GM21423 (cell line): Measurements from ENCODE around the gene TRIM44.
"Not testable (repeated sequence)": the region's sequence is repeated elsewhere in the genome, so short reads cannot be mapped to it uniquely, and the experiment has no call there.

ENCODE experiments used
- ATAC-seq: cut with Tn5 transposase; IDR thresholded peaks from one replicate; pipeline ENCODE4 v1.9.1; 2021; ENCODE audit warnings: mild to moderate bottlenecking, moderate library complexity; ENCODE audit not compliant: unreplicated experiment

TRIM44 gene

DNA sequence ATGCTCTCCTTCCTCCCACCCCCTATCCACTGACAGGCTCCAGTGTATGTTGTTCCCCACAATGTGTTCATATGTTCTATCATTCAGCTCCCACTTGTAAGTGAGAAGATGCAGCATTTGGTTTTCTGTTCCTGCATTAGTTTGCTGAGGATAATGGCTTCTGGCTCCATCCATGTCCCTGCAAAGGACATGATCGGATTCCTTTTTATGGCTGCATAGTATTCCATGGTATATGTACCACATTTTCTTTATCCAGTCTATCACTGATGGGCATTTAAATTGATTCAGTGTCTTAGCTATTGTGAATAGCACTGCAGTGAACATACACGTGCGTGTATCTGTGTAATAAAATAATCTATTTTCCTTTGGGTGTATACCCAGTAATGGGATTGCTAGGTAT is 5.8 kb downstream of the TRIM44 start:
- not testable (repeated sequence) for ATAC-seq

DNA sequence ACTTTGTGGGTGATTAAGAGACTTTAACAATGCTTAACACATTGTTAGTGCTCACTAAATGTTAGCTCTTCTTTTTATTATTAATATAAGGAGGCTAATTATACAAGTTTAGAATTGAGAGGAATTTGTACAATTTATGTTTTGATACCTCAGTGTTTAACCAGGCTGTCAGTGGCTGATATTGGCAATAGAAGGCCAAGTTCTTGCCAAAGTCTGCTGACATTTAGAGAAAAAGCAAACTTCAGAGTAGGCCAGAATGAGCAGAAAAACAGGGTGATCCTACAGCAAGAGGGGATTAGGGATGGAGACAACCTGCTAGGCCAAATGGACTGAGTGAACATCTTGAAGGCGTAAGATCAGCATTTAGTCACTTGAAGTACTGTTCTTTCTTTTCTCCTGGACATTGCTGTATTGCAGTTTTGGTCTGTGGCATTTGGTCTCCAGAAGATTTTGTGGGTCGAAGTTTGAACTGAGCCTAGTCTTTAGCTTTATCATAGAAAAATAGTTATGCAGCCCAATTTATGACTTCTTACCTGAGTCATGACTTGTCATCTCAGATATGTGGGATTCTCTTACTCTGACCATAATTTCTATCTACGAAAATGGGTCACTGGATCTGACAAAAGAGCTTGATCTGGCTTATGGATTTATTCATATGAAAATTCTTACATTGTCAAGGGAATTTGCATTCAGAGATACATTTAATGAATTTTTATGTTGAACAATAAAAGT is 9.0 kb downstream of the TRIM44 start:
- no peak for ATAC-seq

DNA sequence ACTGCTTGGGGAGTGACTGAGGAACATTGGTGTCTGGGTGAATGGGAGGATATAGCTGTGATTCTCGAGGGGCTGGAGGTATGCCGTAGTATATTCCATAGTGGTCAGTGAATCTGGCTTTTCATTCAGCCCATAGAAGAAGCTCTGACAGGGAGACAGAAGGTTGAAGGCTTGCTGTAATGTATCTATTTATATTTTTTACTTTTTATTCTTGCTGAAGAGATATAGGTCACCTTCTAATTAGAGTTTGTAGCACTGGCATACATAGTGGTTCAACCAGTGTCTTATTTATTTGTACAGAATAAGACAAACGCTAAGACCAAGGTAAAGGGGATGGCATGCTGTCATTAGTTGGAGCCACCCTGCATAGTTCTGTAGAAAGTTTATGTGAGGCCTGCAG is 10.0 kb downstream of the TRIM44 start:
- no peak for ATAC-seq

DNA sequence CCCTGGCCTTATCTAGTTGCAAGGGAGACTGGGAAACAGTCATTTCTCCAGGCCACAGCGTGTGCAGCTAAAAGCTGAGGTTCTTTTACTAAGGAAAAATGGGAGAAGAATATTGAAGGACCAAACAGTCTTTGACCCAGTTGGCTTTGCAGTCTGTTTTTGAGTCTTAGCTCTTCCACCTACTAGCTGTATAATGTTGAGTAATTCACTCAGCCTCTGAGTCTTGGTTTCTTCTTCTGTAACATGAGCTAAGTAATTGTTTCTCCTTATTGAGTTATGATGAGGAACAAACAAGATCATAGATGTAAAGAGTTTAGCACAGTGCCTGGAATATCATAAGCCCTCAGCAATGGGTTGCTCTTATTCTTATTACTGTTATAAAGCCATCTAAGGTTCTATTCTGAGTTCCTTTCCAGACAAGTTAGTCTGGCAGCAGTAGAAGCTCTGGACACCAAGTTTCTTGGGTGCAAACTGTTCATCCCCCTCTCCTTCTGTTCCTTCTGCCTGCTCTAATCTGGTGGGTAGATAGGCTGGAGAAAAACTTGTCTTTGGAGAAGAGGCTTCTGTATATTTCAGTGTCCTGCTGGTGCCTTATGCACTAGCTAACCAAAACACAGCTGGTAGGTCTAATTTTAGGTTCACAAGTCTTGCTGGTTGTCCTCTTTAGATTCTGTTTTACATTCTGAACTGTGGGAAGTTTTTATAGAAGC is 13.5 kb downstream of the TRIM44 start:
- ATAC-seq = no peak

DNA sequence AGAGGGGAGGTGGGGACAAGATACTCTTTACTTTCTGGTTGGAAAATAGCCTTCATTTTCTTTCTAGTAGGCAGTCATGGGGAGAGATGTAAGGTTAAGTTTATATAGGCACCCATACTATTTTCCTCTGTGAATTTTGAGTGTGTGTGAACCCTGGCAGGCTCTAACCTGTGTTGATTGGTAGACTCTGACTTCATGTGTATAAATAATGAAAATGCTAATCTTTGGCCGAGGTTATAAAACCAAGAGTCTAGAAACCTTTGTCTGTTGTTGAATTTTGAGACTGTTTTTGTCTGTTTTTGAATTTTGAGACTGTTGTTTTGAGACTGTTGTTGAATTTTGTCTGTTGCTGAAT is 14.0 kb downstream of the TRIM44 start:
- ATAC-seq = no peak

DNA sequence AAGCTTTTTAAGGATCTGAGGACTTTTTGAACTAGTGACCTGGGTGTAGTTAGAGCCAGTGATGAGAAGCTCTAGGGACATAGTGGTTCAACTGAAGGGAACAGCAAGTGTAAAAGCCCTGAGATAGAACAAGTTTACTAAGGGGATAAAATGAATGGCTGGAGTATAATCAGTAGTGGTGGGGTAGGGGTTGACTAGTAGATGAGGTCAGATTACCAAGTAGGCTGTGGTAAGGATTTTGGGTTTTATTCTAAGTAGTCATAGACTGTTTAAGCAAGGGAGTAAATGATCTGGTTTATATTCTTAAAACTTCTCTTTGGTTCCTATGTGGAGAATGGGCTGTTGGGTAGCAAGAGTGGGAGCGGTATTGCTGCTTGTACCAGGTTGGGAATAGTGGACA is 15.3 kb downstream of the TRIM44 start:
- no peak for ATAC-seq

DNA sequence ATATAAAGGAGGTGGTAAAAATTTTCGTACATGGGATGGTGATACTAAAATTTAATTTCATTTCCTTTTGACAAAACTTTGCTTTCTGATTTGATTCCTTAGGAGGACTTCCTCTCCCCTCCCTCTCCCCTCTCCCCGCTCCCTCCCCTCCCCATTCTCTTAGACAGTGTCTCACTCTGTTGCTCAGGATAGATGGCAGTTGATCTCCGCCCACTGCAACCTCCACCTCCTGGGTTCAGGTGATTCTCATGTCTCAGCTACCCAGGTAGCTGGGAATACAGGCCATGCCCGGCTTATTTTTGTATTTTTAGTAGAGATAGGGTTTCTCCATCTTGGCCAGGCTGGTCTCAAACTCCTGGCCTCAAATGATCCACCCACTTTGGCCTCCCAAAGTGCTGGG is 15.9 kb downstream of the TRIM44 start:
- no peak for ATAC-seq

DNA sequence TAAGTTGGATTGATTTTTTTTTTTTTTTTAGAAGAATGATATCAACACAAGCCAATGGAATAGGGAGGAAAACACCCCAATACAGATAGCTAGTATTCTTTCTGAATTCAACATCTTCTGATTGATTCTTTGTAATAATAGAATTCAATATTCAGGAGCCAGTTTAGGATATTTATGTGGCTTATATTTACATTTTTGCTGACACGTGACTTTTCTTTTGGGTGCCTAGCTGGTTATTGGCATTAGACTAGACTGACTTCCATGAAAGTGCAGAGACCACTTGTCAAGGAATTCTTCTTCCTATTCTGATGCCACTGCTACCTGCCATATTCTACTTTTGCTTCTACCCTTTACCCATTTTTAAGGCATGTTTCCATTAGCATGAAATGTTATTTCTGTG is 16.4 kb downstream of the TRIM44 start:
- ATAC-seq = no peak

DNA sequence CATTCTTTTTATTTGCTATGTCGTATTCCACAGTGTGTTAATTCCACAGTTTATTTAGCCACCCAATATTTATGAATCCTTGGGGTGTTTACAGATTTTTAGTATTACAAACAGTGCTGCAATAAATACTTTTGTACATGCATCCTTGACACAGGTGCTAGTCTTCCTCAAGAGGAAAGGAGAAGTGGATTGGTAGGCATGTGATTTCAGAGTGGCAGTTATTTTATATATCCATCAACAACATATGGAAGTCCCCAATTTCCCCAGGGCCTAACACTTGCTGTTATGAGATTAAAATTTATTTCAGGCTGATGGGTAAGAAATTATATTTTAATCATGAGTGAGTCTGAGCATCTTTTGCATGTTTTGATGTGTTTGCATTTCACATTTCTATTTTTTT is 17.9 kb downstream of the TRIM44 start:
- ATAC-seq = no peak

DNA sequence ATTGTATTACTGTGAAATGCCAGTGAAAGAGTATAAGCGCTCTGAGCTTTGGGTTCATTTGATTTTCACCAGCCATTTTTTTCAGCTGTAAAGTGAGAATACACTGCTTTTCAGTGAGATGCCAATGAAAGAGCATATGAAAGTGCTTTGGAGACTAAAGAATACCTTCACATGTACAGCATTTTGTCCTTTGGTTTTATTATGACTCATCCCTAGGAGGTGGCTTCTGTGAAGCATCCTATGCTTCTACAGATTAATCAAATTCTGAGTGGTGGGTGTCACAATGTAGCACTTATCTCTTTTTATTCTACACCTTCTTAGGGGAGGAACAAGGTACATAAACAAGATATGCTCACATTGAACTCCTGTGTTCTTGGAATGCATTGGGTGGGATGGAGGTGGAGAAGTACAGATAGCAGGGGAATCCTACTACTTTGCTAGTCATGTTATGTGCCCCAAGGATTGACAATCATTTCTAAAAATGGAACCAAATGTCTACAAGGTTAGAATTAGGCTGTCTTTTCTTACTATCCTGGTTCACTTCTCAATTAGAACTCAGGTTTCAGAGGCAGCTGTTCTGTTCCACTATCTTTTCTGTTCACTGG is 18.7 kb downstream of the TRIM44 start:
- peak; percentile 43 for ATAC-seq

DNA sequence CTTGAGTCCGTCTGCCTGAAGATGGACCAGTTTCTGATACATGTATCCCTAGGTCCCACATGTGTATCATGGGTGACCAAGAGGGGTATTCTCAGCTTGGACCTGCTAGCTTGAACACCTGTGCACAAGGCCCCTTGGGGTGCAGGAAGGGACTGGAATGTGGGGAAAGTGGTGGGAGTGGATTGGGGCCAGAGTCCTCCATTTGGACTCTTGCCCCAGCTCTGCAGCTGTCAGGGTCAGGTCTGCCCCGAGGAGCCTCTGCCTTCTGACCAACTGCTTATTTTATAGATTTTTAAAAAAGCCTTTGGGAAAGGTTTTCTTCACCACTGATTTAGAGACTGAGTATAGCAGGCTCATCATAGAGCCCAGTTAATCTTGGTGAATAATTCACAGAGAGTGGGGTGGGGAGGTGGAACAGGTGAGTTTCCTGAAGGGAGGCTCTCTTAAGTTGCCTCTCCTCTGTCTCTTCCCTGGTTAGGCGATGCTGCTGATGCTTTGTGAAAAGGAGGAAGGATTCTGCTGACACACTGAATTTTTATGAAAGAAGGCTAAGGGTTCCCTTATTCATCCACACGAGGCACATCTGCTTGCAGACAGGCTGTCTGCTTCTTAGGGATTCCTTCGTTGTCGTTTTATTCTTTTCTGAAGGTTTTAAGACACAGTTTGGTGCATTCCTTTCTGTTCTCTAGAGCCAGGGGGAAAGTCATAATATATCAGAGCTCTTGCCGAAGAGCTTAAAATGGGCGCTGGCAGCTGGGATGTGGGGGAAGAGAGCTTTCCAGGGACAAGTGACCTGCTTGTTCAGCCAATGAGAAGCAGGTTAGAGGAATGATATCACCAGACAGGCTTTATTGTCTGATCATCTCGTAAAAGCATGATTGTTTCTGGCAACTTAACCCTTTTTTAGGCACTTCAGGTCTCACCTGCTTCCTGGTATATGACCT is 19.9 kb downstream of the TRIM44 start:
- ATAC-seq = no peak

DNA sequence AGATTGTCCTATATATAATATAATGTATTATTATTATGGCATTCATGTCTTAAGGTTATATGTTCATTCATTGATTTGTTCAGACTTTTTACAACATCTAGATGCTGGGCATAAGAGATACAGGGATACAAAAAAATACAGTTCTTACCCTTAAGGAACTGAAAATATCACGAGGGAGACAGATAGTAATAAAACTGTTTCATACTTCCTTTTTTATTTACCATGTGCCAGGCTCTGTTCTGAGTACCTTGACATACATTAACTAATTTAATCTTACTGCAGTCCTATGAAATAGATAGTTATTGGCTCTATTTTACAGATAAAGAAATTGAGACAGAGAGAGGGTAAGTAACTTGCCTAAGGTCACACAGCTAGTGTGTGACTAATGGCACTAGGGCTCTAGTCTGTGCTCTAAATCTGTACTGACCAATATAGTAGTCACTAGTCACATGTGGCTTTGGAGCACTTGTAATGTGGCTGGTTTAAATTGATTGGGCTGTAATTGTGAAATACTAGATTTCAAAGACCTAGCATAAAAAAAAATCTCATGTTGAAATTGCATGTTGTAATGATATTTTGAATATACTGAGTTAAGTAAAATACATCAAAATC is 21.3 kb downstream of the TRIM44 start:
- ATAC-seq = peak; percentile 48

DNA sequence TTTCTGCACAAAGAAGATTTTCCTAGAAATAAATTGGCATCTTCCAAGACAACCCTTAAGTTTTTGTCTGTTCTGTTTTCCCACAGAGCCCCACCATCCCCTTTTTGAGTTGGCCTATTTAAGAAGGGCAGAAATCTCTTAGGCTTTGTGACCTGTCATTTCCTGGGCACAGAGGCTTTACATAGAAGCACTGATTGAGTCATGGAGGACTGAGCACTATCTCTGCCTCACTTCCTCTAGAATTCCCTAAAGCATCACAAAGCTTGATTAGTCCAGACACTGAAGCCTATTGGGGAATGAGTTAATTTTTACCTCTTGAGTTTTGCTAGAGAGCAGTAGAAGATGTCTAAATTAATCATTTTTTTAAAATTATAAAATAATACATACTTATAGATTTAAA is 25.4 kb downstream of the TRIM44 start:
- no peak for ATAC-seq

DNA sequence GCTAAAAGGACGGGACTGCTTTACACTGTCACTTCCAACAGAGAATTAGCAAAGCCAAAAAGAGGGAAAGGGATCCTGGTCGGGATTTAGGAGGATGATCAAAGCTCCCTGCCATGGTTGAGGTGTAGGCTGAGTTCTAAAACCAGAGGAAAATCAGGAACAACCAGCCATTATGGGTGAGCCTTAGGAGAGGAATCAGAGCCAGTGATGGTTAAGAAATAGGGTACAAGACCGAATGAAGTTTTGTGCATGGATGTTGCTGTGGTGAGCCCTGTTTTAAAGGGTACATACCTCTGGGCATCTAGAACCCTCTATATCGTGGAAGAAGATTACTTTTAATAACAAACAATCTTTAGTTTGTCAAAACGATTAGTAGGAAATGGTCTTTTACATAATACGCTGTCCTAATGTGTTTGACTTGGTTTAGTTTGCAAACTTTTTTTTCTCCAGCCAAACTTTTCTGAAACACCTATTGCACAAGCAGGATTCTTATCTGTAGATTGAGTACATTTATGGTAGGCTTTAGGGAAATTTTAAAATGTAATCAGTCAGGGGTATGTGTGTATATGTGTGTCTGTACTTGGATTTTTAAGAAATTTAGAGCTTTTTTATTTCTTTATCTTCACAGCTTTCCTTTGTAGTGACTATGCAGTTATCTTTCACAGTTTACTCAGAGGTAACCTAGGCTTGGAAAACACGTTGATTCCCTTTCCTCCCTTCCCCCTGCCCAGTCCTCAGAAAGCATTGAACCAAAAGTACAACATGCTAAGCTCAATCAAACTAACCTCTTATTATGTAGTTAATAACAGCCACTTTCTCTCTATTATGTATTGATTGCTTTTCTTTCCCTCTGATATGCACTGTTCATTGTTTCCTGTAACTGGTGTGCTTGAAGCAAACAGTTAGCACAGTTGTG is 26.8 kb downstream of the TRIM44 start:
- ATAC-seq = no peak

DNA sequence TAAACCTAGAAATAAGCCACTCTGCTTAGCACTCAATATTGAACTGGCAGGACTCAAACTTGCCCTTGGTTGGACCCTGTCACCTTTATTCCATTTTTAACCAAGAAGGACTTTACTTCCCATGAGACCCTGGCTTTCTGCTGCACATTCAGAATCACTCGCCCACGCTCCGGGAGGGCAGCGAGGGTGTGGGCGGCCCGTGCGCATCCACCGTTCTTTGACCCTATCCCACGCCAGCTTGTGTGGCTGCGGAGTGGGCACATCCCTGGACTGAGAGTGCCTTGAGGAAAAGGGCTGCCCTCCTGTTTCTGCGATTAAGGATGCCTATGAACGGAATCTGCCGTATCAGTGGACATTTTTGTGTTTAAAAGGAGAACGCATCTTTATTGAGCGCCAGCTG is 39.6 kb downstream of the TRIM44 start:
- ATAC-seq = no peak

DNA sequence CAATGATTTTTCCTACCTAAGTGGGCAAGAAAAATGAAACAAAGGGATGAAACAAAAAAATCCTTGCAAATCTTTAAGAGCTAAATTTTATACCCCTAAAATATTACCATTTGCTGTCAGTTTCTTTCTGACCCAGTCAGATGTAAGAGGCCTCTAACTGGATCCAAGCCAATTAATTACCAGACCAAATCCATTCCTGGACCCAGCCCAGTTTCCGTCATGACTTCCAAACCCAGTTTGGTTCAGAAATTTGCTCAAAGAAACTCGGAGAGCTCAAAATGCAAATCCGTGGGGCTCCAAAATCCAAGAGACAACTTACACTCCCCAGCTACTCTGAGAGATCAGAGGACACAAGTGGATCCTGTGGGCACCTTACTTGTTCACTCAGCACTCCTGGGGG is 46.8 kb downstream of the TRIM44 start:
- ATAC-seq = no peak

DNA sequence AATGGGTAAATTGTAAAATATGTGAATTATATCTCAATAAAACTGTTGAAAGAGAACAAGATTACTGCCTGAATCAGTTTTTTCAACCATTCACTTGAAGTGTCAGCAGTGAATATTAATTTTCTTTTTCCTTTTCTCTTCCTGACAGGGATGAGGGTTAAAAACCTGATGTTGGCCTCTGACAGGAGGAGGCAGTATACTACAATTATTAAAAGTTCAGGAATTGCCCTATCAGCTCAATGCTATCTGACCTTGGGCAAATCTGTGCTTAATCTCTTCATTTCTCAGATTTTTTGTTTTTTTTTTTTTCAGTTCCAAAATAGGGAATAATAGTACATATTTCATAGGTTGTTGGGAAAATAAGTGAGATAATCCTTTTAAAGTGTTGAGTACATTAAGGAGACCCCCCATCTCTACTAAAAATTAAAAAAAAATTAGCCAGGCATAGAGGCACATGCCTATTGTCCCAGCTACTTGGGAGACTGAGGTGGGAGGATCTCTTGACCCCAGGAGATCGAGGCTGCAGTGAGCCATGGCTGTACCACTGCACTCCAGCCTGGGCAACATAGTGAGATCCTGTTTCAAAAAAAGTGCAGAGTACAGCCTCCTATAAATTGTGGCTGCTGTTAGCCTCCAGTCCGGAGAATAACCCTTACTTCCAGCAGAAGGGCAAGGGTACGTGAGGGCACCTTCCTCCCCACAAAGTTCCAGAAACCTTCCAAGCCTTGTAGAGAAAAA is 48.8 kb downstream of the TRIM44 start:
- ATAC-seq = no peak

DNA sequence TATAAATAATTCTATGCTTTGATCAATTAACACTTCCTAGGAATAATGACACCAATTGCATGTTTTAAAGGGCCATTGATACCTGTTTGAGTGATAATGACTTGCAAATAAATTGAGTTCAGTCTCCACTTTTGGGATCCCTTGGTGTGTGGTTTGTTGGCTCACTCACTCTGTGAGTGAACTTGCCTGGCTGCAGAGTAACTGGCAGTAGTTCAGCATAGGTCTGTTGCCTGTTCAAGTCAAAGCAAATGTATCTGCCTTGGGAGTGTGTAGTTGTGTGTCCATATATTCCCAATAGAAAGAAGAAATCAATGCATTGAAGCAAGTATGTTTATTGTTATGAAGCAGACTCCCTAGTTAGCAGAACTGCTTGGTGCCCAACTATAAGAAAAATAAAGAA is 49.3 kb downstream of the TRIM44 start:
- no peak for ATAC-seq

DNA sequence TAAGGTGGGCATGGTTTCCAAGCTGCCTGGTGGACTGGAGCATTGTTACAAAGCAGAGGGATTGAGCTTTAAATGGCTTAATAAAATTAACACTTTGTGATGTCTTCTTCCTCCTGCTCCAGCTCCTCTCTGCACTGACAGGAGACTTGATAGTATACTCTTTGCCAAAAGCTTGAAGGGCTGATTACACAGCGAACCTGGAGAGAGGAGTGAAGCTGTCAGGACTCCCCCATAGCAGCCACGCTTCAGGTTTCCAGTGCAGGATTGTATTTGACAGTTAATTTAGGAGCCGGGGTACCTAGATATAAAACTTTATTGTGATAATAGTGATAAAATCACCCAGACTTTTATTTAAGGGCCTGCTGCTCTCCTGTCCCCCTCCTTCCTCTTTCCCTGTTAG is 50.0 kb downstream of the TRIM44 start:
- ATAC-seq = no peak
